Neural crest cell (in vitro differentiated cells): ENCODE measurements around the gene RNF212. TPM values are rescaled to one million over a fixed set of nuclear protein-coding genes. Genes with fewer than 3 reads are reported as not detected.
A peak's percentile ranks its signal among the peaks of the same experiment; 100 is the strongest.

Experiments
- DNase-seq: peaks from one replicate; pipeline ENCODE4 v3.0.0; 2021; ENCODE audit warnings: low read depth, mixed read lengths, low spot score
- H3K27ac Mint-ChIP-seq: one replicate; pipeline ENCODE4 v1.8.0; 2021; ENCODE audit warnings: mild to moderate bottlenecking, mixed read lengths; ENCODE audit not compliant: unreplicated experiment
- H3K27me3 Mint-ChIP-seq: 2 replicates; pipeline ENCODE4 v1.8.0; 2021; ENCODE audit warnings: low read depth, mild to moderate bottlenecking, mixed read lengths
- H3K36me3 Mint-ChIP-seq: 2 replicates; pipeline ENCODE4 v1.8.0; 2021; ENCODE audit warnings: low read depth, mild to moderate bottlenecking, mixed read lengths
- H3K4me1 Mint-ChIP-seq: 2 replicates; pipeline ENCODE4 v1.8.0; 2021; ENCODE audit warnings: mixed read lengths
- H3K4me3 Mint-ChIP-seq: one replicate; pipeline ENCODE4 v1.8.0; 2021; ENCODE audit warnings: mild to moderate bottlenecking, mixed read lengths
- H3K9me3 Mint-ChIP-seq: 2 replicates; pipeline ENCODE4 v1.8.0; 2021; ENCODE audit warnings: mixed read lengths
- CTCF ChIP-seq: fragments of 200-600 bp; sonication (generic); conservative IDR thresholded peaks from 2 replicates; pipeline ENCODE4 v1.5.0; 2021; ENCODE audit warnings: antibody characterized with exemption, mild to moderate bottlenecking
- total RNA-seq: library from RNA; stranded (reverse); gene quantifications from 2 replicates; pipeline ENCODE4 v1.2.1, GENCODE V29; 2021

The RNF212 gene
- total RNA-seq, 1 donor from 2014 or later, result 2.7 TPM

GRCh38 chr4:1031956-1032795, 81.2 kb downstream of the RNF212 start:
- Mint-ChIP-seq H3K4me3 (no peak overlapping the region), H3K4me1 (peaks cover 8% of the 10 kb centered on the region), H3K36me3 (no peaks in the 10 kb centered on the region), H3K9me3 (no peaks in the 10 kb centered on the region), H3K27ac (no peak overlapping the region), H3K27me3 (no peaks in the 10 kb centered on the region)
- no peak for TF ChIP-seq CTCF
- no peak for DNase-seq

GRCh38 chr4:1031346-1031745, 82.0 kb downstream of the RNF212 start:
- Mint-ChIP-seq H3K36me3 (no peaks in the 10 kb centered on the region), H3K4me3 (no peak overlapping the region), H3K27ac (no peak overlapping the region), H3K27me3 (no peaks in the 10 kb centered on the region), H3K9me3 (no peaks in the 10 kb centered on the region), H3K4me1 (peaks cover 12% of the 10 kb centered on the region)
- no peak for TF ChIP-seq CTCF
- no peak for DNase-seq

- peaks cover 16% of the 10 kb centered on the region for H3K4me1 Mint-ChIP-seq
- no peaks in the 10 kb centered on the region for H3K9me3 Mint-ChIP-seq
- DNase-seq, result no peak
- no peak for TF ChIP-seq CTCF
- H3K27ac Mint-ChIP-seq, result no peak overlapping the region
- peaks cover 6% of the 10 kb centered on the region for H3K36me3 Mint-ChIP-seq
- H3K27me3 Mint-ChIP-seq, result no peaks in the 10 kb centered on the region
- peak overlapping the region; percentile 23 for H3K4me3 Mint-ChIP-seq
Measured at GRCh38 chr4:1030559-1030958, 82.8 kb downstream of the RNF212 start.

- no peak for TF ChIP-seq CTCF
- H3K27me3 Mint-ChIP-seq, result no peaks in the 10 kb centered on the region
Measured at GRCh38 chr4:1030031-1030430, 83.3 kb downstream of the RNF212 start.

GRCh38 chr4:1029529-1029928, 83.8 kb downstream of the RNF212 start:
- Mint-ChIP-seq H3K9me3 (no peaks in the 10 kb centered on the region), H3K27ac (no peak overlapping the region)
- no peak for DNase-seq

More at GRCh38 chr4:1030031-1030430, 83.3 kb downstream of the RNF212 start:
- Mint-ChIP-seq H3K9me3 (no peaks in the 10 kb centered on the region), H3K4me3 (no peak overlapping the region), H3K4me1 (peaks cover 13% of the 10 kb centered on the region), H3K36me3 (peaks cover 11% of the 10 kb centered on the region), H3K27ac (no peak overlapping the region)
- no peak for DNase-seq

More at GRCh38 chr4:1029529-1029928, 83.8 kb downstream of the RNF212 start:
- Mint-ChIP-seq H3K4me3 (no peak overlapping the region), H3K36me3 (peaks cover 12% of the 10 kb centered on the region), H3K4me1 (peaks cover 13% of the 10 kb centered on the region), H3K27me3 (no peaks in the 10 kb centered on the region)
- TF ChIP-seq CTCF, result no peak
